ENCODE data around the gene JUN.

The JUN gene

DNA sequence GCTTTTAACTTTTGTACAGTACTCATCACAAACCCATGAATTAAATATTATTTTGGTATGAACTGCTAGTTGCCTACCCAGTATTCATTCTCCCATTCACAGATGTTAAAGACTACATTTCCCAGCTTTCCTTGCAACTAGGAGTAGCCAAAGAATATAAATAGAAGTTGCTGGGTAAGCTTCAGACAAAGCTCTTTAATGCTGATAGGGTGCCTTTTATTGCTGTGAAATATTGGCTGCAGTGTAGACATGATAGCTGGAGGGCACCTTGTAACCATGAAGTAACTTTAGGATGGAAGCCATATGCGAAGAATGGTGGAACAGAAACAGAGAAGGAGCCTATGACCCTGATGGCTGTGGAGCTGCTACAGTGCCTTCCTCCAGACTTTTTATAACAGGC is 16.7 kb downstream of the JUN start:
- Histone ChIP-seq H2AFZ (ENCODE audit: low read length) (no peak overlapping the region), H3K9ac (ENCODE audit: low read depth, low read length, poor library complexity, severe bottlenecking) (no peak overlapping the region), H3K36me3 (ENCODE audit: insufficient read depth, low read length) (no peaks in the 10 kb centered on the region), H4K20me1 (ENCODE audit: insufficient read depth, low read length, poor library complexity, severe bottlenecking) (no peaks in the 10 kb centered on the region), H3K79me2 (ENCODE audit: insufficient read depth, low read length) (no peaks in the 10 kb centered on the region), H3F3A (ENCODE audit: low read depth) (no peaks in the 10 kb centered on the region), H3K27me3 (ENCODE audit: insufficient read depth, low read length, poor library complexity, severe bottlenecking) (no peaks in the 10 kb centered on the region), H3K4me2 (ENCODE audit: low read depth, low read length, poor library complexity, severe bottlenecking) (no peak overlapping the region), H3K4me1 (ENCODE audit: insufficient read depth, low read length, poor library complexity, severe bottlenecking) (peaks cover 4% of the 10 kb centered on the region), H3K4me3 (ENCODE audit: low read length, poor library complexity, severe bottlenecking) (no peak overlapping the region), H3K9me2 (replicated peaks; ENCODE audit: low read depth, low read length) (no peaks in the 10 kb centered on the region), H3K9me3 (ENCODE audit: insufficient read depth, low read depth, low read length) (no peaks in the 10 kb centered on the region)
- TF ChIP-seq, protein P1, sequence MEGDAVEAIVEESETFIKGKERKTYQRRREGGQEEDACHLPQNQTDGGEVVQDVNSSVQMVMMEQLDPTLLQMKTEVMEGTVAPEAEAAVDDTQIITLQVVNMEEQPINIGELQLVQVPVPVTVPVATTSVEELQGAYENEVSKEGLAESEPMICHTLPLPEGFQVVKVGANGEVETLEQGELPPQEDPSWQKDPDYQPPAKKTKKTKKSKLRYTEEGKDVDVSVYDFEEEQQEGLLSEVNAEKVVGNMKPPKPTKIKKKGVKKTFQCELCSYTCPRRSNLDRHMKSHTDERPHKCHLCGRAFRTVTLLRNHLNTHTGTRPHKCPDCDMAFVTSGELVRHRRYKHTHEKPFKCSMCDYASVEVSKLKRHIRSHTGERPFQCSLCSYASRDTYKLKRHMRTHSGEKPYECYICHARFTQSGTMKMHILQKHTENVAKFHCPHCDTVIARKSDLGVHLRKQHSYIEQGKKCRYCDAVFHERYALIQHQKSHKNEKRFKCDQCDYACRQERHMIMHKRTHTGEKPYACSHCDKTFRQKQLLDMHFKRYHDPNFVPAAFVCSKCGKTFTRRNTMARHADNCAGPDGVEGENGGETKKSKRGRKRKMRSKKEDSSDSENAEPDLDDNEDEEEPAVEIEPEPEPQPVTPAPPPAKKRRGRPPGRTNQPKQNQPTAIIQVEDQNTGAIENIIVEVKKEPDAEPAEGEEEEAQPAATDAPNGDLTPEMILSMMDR (conservative IDR thresholded peaks at IDR 0.05; ENCODE audit: low read length), result no peak
- TF ChIP-seq EZH2phosphoT487 (IDR thresholded peaks at IDR 0.05; ENCODE audit: borderline replicate concordance), result no peak

DNA sequence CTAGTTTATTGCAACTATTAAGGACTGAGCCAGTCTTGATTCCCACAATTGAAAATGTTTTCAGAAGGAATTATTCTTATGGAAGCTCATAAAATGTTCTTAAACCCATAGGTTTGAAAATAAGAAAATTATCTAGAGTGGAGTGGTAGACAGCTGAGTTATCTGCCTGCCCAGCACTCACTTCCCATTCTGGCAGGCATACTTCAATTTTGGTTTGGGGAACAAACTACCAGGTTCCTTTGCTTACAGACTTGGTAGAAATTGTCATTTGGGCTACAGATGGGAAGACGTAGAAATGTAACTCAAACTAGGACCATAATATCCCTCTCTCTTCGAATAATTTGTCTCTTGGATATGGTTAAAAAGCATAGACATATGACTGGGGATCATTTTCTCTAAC is 18.4 kb downstream of the JUN start:
- Histone ChIP-seq H2AFZ (ENCODE audit: low read length) (no peak overlapping the region; the same call in 1 of the 2 replicates), H3K79me2 (ENCODE audit: insufficient read depth, low read length) (no peaks in the 10 kb centered on the region), H3K27me3 (ENCODE audit: insufficient read depth, low read length, poor library complexity, severe bottlenecking) (no peaks in the 10 kb centered on the region), H3K4me3 (ENCODE audit: low read length, poor library complexity, severe bottlenecking) (no peak overlapping the region), H3F3A (ENCODE audit: low read depth) (no peaks in the 10 kb centered on the region), H3K4me2 (ENCODE audit: low read depth, low read length, poor library complexity, severe bottlenecking) (no peak overlapping the region), H3K4me1 (ENCODE audit: insufficient read depth, low read length, poor library complexity, severe bottlenecking) (peaks cover 9% of the 10 kb centered on the region), H3K9me3 (ENCODE audit: insufficient read depth, low read depth, low read length) (no peaks in the 10 kb centered on the region), H3K9me2 (replicated peaks; ENCODE audit: low read depth, low read length) (no peaks in the 10 kb centered on the region), H4K20me1 (ENCODE audit: insufficient read depth, low read length, poor library complexity, severe bottlenecking) (no peaks in the 10 kb centered on the region), H3K9ac (ENCODE audit: low read depth, low read length, poor library complexity, severe bottlenecking) (no peak overlapping the region), H3K36me3 (ENCODE audit: insufficient read depth, low read length) (no peaks in the 10 kb centered on the region)
- TF ChIP-seq, protein P1 (conservative IDR thresholded peaks at IDR 0.05; ENCODE audit: low read length), result no peak
- TF ChIP-seq EZH2phosphoT487 (IDR thresholded peaks at IDR 0.05; ENCODE audit: borderline replicate concordance), result no peak

DNA sequence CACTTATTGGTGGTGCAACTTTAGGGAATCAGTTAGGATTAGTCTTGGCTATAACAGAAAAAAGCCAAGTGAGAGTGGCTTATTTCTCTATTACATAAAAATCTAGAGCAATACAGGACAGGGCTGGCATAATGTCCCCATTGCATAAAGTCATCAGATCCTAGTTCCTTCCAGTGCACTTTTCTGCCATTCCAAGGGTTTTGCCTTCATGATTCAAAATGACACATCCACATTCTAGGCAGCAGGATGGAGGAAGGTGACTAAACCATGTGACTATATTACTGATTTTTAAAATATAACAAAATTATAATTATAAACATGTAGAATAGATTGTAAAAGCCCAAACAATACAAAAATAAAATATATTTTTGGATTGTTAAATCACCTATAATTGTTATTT is 18.8 kb downstream of the JUN start:
- peaks cover 9% of the 10 kb centered on the region for H3K4me1 ChIP-seq (ENCODE audit: insufficient read depth, low read length, poor library complexity, severe bottlenecking)
- H3K36me3 ChIP-seq (ENCODE audit: insufficient read depth, low read length), result no peaks in the 10 kb centered on the region
- TF ChIP-seq, protein P1 (conservative IDR thresholded peaks at IDR 0.05; ENCODE audit: low read length), result no peak
- no peak for TF ChIP-seq EZH2phosphoT487 (IDR thresholded peaks at IDR 0.05; ENCODE audit: borderline replicate concordance)
- no peak overlapping the region for H3K4me3 ChIP-seq (ENCODE audit: low read length, poor library complexity, severe bottlenecking)
- no peak overlapping the region for H2AFZ ChIP-seq (ENCODE audit: low read length)
- no peaks in the 10 kb centered on the region for H3K9me3 ChIP-seq (ENCODE audit: insufficient read depth, low read depth, low read length)
- no peak overlapping the region for H3K4me2 ChIP-seq (ENCODE audit: low read depth, low read length, poor library complexity, severe bottlenecking)
- H3K27me3 ChIP-seq (ENCODE audit: insufficient read depth, low read length, poor library complexity, severe bottlenecking), result no peaks in the 10 kb centered on the region
- H3K79me2 ChIP-seq (ENCODE audit: insufficient read depth, low read length), result no peaks in the 10 kb centered on the region
- H3K9me2 ChIP-seq (replicated peaks; ENCODE audit: low read depth, low read length), result no peaks in the 10 kb centered on the region
- no peak overlapping the region for H3K9ac ChIP-seq (ENCODE audit: low read depth, low read length, poor library complexity, severe bottlenecking)
- no peaks in the 10 kb centered on the region for H4K20me1 ChIP-seq (ENCODE audit: insufficient read depth, low read length, poor library complexity, severe bottlenecking)
- no peaks in the 10 kb centered on the region for H3F3A ChIP-seq (ENCODE audit: low read depth)

All from Loucy (cell line).